Myocyte (in vitro differentiated cells): ENCODE data around the gene STK11. TPM values are rescaled to one million over a fixed set of nuclear protein-coding genes. Genes with fewer than 3 reads are reported as not detected.

Source experiments
- DNase-seq: peaks from one replicate; pipeline ENCODE4 v3.0.0-alpha.2; 2012; ENCODE audit warnings: low read depth
- total RNA-seq: library from RNA; depleted of rRNA; stranded (reverse); fragments of >200 nt; gene quantifications from 2 replicates; pipeline ENCODE4 v1.2.3, GENCODE V29; 2014

Gene STK11
- total RNA-seq, 1 donor from 2014 or later: 86.3 TPM

GRCh38 chr19:1225440-1226226 is 20.1 kb downstream of the STK11 start:
- no peak for DNase-seq

- DNase-seq: no peak
Observed at GRCh38 chr19:1226227-1226518, 20.6 kb downstream of the STK11 start.

GRCh38 chr19:1226522-1227303 is 21.1 kb downstream of the STK11 start:
- no peak for DNase-seq

- DNase-seq: no peak
Observed at GRCh38 chr19:1227304-1228054, 21.9 kb downstream of the STK11 start.

- no peak for DNase-seq
Observed at GRCh38 chr19:1228161-1228957, 22.8 kb downstream of the STK11 start.

GRCh38 chr19:1229056-1229923 is 23.7 kb downstream of the STK11 start:
- DNase-seq: no peak

- no peak for DNase-seq
Observed at GRCh38 chr19:1229924-1230782, 24.6 kb downstream of the STK11 start.

- no peak for DNase-seq
Observed at GRCh38 chr19:1230783-1231489, 25.4 kb downstream of the STK11 start.

- no peak for DNase-seq
Observed at GRCh38 chr19:1231729-1232637, 26.4 kb downstream of the STK11 start.

GRCh38 chr19:1232652-1233072 is 27.1 kb downstream of the STK11 start:
- DNase-seq: no peak

- DNase-seq: no peak
Observed at GRCh38 chr19:1233115-1233667, 27.6 kb downstream of the STK11 start.

GRCh38 chr19:1234051-1234954 is 28.7 kb downstream of the STK11 start:
- no peak for DNase-seq

- no peak for DNase-seq
Observed at GRCh38 chr19:1234955-1235380, 29.4 kb downstream of the STK11 start.

- DNase-seq: no peak
Observed at GRCh38 chr19:1235625-1236538, 30.3 kb downstream of the STK11 start.

GRCh38 chr19:1236576-1236975 is 31.0 kb downstream of the STK11 start:
- no peak for DNase-seq
